CD4-positive, alpha-beta T cell treated with Interleukin-1 beta for 1 hour (primary cell): ENCODE measurements around the gene LINS1.
"Not testable (repeated sequence)": the region's sequence is repeated elsewhere in the genome, so short reads cannot be mapped to it uniquely, and the experiment has no call there.

ENCODE experiments used
- DNase-seq, 2 donors: peaks; one replicate each; pipeline ENCODE4 v3.0.0-alpha.2; 2020 to 2022

Gene LINS1

DNA sequence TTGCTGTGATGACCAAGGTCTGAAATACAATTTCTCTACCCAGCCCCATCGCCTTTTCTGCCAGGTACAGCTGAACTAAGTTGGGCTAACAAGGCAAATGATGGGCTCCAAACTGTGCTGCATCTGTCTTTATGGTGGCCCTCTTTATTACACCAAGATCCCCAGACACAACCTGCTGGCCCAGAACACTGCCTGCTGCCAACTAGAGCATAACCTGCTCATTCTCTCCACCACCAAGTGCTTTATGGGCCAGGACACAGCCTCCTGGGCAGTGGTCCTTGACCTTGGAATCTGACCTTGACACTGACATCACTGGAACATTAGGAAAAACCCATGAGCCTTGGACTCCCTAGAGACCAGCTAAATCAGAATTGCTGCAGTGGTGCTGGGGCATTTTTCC lies 3.3 kb downstream of the LINS1 start:
- DNase-seq: no peak

DNA sequence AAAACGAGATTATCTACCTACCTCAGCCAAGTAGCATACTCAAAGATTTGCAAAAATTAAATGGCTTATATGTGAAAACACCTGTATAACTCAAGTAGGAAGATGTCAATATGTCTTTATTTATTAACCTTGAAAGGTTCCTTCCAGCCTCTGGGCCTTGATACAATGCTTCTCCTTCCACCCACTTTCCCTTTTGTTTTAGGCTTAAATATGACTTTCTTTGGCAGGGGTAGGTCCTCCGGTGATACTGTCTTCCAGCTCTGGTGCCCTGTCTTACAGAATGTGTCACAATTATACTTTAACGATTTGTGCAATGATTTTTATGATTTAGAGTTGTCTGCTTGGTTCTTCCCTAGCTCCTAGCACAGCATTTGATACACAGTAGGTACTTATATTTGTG lies 4.1 kb downstream of the LINS1 start:
- no peak for DNase-seq

DNA sequence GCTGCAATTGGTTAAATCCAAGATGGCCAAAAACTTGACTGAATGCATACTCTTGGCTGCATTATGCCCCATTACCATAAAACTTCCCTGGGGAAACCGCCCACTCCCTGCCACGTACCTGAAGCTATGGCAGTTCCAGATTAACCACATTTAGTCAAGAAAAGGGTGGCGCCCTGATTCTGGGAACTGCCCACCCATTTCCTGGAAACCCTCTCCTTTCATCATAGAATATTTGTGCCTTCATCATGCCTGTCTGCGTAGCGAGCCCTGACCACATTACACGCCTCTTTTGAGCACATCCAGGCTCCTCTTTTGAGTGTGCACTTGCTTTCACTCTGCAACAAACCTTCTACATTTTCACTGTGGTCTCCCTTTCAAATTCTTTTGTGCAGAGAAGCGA lies 5.2 kb downstream of the LINS1 start:
- peak; percentile 91 to 93 for DNase-seq

DNA sequence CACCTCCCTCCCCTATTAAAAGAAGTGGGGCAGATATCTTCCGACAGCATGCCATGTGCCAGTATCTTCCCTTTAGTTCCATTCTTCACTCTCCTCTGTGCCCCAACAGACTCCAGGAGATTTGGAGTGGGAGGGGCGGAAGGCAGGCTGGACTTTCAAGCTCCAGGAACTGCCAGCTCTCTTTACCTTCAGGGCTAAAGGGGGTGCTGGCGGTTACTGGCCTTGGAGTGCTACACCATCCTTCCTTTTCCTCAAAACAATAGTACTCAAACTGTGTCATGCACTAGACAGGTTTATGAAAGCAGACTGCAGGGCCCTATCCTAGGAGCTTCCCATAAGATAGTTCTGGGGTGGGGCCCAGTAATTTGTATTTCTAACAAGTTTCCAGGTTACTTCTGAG lies 6.0 kb downstream of the LINS1 start:
- DNase-seq: no peak

DNA sequence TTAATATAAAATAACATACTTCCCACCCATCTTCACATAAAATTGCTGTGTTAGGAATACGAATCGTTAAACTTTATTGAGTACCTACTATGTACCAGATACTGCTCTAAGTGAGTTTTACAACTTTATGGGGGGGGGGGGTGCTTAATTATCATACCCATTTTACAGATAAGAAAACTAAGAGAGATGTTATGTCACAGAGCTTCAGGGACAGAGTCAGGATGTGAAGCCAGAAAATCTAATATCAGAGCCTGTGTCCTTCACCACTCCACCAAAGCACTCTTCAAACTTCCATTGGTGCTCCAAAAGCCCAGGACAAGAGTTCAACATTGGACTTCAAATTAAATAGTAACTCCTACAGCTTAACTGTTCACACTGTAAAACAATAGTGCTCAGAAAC lies 8.6 kb downstream of the LINS1 start:
- no peak for DNase-seq

DNA sequence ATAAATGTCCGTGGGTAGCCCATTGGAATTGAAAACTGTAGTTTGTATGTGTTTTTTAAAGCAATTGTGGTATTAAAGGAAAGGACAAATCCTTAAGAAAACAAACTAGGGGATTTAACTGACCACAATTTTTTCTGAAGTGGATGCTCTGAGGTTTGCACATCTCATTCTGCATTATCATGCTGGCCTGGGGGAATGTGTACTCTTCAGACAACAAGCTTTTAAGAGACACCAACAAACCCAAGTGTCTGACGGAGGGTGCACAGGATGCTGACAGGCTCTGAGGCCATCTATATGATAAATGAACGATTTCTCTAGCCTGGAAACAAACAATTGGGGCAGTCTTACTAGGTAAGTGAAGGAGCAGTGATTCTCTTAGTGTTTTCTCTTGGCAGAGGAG lies 9.1 kb downstream of the LINS1 start:
- no peak for DNase-seq

DNA sequence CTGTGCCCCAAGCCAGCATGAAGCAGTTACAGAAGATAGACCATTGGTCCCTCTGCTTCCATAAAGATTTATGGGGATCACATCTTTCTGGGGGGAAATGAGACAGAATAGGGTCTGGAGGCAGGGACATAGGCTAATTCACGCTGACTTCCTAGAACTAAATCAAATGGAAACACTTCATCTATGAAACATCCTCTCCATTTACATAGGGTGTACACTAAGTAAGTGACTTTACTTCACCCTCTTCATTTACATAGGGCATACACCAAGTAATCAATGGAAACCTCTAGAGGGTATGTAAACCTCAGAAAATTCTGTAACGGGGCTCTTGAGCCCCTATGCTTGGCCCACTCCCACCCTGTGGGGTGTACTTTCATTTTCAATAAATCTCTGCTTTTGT lies 10.1 kb downstream of the LINS1 start:
- no peak for DNase-seq

DNA sequence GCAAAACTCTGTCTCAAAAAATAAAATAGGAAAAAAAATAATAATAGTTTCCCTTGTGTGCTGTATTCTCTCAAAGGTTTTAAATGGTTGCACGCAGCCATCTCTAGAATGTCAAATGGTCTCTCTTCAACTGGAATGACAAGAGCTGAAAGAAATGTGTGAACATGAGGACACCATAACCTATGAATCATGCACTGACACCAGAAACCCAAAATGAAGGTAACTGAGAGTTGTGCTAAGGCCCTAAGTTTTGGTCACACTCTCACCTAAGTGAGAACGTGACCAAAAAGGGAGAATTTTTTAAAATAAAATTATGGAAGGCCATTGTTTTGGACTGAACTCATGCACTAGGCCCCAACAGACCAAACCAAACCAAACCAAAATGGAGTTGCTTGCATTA lies 10.8 kb downstream of the LINS1 start:
- DNase-seq: not testable (repeated sequence)

DNA sequence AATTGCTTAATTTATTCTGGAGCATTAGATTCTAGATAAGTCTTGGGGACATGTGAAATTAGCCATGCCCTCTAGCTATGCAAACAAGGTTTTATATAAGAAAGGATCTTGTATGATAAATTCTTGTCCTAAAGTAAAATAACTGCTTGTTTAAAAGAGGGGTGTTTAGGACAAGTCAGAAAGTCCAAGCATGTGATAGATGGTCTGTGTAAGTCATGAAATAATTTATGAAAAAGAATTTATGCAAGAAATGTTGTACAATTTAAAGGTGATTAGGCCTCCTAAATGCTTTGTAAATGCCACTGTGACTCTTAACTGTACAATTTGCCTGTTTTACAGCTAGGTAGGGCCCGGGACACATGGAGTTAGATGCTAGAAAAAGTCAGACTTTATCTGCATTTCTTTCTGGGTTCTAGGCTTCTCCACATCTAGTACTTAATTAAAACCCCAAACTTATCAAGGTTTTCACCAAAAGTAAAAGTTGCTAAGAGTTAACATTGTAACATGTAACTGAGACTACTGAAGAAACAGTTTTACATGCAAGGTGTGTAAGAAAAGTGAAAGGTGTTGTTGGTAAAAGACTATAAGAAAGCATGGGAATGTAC lies 13.2 kb downstream of the LINS1 start:
- DNase-seq: no peak

DNA sequence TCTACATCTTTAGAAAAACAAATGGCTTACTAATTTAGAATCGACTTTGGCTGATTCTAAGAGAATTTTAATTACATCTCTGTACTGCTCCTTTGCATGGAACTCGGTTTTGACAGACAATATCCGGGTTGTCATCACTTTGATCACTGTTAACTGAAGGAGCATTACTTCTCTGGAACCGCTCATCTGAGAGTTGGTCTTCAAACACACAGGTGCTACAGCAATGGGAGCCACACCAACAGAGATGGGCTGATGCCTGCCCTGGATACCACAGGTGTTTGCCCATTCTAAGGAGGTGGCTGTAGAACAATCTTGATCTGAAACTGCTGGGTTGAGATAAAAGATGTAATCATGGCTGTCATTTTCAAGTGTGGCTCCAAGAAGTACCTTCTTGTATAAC lies 21.6 kb downstream of the LINS1 start:
- no peak for DNase-seq

DNA sequence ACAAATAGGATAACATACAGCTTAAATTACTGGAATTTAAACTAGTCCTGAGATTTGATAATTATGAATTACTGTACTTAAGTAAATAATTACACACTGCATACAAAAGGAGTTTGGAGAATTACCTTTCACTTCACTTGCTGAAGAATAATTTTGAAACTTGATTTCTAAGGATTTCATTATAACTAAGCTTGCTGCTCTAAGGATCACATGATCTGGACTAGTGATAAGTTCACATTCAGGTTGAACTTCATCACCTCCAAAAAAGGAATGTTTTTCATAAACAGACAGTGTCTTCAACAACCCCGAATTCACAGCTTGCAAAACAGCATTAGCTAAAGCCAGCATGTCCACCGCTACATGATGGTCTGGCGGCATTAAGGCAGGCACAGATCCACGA lies 28.5 kb downstream of the LINS1 start:
- DNase-seq: no peak

DNA sequence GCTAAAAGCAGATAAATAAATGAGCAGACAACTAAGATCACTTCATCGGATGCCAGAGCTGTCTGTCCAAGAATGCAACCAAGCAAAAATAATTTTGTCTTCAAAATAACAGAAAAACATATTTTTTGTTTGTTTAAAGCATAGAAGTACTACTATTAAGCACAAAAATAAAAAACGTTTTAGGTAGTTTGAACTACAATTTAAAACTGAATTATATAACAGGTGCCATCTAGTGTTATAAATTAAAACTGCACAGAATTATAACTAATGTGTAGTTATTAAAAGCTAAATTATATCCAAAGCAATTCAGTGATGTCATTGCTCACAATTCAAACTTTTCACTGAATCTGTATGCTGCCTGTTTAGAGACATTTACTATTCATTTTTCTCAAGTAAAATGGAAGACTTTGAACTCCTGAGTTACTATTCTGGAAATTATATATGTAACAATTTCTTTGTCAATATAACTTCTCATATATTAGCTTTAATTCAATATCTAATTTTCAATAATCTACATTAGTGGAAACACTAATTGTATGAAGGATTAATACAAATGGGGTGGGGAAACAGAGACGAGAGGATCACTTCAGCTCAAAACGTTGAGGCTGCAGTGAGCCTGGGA lies 29.5 kb downstream of the LINS1 start:
- peak in 1 of 2 donors; percentile 43 for DNase-seq

DNA sequence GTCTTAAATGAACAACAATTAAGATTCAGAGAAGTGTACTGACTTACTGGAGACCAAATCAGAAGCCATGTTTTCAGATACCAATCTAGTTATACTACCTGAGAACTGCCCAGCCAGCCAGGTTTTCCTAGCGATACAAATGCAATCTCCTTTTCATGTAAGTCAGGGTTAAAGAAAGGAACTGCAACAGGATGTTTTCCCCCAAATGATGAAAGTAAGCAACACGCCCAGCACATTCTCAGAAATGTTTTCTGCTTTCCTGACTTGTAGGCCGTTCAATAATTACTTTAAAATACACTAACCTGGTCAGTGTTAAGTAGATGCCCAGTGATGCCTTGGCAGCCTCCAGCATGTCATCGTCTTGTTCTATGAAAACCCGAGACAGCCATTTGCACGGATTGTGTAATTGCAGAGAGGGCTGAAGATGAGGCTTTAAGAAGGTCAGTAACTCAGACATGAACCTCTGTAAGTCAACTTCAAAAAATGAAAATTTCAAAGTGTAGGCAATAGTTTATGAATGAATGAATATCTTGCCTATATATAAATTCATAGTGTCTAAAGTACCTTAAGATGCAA lies 30.3 kb downstream of the LINS1 start:
- DNase-seq: no peak

DNA sequence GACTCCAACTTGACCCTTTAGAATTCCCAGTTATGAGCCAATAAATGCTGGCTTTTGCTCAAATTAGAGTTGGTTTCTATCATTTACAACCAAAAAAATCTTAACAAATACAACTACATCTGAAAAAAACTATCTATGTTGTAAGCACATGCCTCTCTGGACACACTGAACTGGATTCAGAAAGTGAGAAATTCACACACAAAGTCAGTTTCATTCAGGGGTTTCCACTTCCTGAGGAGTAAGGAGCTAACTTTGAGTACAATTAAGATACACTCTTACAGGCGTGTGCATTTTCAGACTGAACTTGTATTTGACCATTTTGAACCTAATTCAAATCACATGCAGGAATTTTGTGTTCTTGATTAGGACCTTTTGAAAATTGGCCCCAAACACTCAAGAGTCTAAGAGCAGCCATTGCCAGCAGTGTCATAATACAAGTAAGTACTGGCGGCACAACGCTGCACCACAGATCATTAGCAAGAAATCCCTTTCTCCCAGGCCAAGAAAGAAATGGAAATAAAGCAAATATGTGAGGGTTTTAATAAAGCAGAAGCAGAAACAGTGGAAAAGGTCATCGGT lies 31.2 kb downstream of the LINS1 start:
- no peak for DNase-seq

DNA sequence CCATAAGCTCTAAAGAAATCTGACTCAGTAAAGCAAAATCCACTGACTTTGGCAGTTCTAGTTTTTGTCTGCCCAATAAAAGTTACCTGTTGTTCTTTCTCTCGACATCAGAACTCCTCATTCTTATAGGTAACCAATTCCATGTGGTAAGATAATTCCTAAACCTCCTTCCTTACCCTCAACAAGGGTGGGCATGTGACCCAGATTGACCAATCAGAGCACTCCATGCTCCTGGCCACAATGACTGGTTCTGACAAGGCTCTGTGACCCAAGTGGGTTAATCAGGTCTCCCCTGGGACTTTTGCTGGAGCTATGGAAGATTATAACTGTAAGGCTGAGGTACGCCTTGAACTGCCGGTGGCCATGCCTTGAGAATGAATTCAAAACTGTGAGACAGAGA lies 31.7 kb downstream of the LINS1 start:
- DNase-seq: no peak

DNA sequence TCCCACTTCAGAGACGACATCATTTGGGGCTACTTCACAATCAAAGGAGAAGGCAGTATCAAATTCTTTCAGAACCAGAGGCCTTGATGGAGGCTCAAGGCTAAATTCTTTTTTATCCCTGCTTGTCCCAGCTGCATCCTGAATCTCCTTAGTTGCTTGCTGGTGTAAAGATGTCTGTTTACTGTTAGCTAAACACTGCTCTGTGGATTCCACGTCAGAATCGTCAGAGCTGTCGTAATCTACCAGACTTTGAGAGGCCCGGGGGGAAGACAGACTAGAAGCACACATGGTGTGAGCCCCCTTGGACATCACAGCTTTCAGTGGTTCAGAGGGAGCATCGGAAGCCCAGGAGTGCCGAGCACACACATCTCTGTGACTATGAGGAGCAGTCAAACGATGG lies 32.6 kb downstream of the LINS1 start:
- no peak for DNase-seq

DNA sequence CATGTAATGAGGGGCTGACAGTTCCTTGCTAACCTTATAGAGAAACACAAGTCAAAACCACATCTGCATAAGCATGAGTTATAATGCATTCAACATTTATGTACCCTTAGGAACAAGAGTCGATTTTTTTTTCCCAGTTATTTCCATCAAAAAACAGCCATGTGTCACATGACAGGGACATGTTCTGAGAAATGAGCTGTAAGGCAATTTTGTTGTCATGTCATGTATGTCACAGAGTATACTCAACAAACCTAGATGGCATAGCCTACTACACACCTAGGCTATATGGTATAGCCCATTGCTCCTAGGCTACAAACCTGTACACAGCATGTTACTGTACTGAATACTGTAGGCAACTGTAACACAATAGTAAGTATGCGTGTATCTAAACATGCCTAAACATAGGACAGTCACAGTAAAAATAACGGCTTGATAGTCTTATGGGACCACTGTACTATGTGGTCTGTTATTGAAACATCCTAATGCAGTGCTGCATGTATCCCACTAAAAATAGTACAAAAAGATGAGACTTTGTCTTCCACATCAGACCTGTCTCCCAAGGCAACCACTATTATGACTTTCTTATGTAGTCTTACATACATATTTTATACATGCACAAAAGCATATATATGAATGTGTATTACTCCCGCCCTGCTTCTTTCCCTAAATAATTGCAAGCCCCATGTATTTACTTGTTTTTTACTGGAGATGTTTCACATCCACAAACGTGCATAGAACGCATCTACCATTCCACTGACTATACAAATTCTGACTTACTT lies 34.9 kb downstream of the LINS1 start:
- no peak for DNase-seq

DNA sequence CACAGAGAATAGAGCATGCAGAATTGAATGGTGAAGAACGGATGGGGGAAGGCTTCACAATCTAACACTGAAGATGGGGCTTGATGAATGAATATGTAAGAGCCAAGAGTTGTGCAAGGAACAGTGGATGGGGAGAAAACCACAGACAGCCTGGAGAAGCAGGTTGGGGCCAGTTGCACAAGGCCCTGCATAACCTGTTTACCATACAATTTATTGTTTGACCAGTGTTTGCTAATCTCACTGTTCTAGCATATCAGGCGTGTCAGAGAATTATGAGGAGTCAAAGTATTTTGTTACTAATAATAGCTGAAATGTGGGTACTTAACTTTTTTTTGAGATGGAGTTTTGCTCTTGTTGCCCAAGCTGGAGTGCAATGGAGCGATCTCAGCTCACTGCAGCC lies 36.4 kb downstream of the LINS1 start:
- no peak for DNase-seq

DNA sequence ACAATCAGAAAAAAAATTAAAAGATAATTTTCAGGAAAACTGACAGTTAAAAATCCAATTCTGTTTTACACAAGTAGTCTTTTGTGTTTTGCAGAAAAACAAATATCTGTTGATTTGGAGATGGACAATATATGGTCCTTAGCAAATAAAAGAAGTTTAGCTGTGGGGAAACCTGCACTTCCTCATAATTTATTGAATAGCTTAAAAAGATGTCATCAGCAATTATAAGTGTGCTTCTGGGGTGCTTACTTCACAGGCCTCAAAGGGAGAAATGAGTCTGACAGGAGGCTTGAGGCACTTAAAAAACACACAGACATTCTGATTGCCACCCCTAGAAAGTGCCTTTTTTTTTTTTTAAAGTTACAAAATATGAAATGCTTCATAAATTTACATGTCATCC lies 41.7 kb downstream of the LINS1 start:
- DNase-seq: no peak

DNA sequence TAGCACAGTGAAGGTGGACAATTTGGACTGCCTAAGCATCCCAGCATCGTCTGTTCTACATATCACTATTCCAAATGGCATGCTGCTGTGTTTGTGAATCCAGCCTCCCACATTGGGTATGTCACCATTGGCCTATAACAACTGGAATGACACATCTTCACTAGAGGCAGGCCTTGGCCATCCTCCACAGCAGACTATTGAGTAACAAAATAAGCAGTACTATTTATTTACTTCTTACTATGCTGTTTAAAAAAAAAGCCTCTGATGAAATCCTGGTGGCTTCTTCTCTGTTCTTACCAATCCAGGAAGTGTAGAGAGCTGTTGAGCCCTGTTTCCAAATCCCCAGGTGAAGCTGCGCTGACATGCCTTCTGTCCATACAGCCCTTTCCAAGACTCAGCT lies 42.7 kb downstream of the LINS1 start:
- peak in 1 of 2 donors; percentile 15 for DNase-seq

DNA sequence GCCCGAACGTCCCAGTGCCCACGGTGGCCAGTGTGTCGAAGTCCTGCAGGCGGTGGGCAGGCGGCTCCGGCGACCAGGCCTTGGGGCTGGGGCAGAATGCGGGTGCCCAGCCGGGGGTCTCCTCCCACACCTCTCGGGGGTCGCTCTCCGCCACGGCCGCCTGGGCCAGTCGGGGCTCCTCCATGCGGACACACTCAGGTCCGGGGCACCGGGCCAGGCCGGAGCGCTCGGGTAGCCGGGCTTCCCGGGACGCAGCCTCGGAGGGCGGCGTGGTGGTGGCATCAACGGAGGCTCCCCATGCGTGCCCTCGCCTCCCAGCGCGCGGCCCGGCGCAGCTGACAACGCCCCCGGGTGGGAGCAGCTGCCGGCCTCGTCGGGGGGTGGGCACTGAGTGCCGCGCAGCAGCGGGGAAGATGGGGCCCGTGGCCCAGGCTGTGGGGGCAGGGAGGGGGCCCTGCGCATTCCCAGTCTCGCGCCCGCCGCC lies 43.2 kb downstream of the LINS1 start:
- no peak for DNase-seq

DNA sequence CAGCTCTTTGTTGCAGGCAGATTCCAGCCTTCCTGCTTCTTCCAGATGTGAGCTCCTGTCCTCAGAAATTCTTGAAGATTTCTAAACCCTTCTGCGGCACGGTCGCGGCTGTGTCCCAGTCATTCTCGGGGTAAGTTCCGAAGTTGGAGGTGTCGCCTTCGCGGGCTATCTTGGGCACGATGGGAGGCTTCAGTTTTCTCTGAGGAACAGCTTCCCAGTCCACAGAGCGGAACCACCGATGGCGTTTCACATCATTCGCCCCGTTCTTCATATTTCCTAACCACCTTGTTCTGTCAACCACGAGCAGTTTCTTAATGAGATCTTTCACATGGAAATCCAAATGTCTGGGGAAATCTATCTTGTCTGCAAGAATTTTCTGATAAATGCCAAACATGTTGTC lies 48.5 kb downstream of the LINS1 start:
- no peak for DNase-seq

DNA sequence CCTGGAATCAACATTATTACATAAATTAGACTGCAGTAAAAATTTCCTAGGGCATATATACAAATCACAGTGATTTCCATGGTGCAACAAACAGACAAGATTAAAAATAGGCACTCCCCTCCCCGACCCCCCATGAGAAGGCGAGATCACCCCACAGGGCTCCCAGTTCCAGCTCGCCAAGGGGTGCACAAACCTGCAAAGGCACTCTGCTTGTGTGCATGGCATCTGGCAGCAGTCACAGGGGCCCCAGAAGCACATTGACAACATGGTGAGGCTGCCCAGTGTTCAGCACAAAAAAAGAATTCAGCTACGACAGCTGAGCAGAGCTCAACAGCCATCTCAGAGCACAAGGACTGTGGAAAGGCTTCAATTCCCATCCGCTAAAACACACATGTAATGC lies 54.0 kb downstream of the LINS1 start:
- no peak for DNase-seq

DNA sequence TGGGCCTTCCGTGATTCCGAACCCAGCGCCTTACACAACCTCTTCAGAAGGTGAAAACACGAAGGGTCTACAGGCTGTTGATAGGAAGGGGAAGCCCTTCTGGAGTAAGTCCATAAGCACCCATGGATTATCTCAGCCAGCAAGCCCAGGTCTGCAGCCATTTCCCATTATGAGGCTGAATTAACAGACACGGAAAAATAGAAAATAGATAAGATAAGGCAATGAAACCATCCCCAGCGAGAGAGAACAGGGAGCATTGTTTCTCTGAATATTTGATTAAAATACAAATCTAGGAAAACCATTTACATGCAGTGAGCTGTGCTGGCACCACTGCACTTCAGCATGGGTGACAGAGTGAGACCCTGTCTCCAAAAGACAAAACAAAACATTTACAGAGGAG lies 57.0 kb downstream of the LINS1 start:
- DNase-seq: no peak
